Measurements from ENCODE around the gene CASQ2. TPM values are rescaled to one million over a fixed set of nuclear protein-coding genes. Genes with fewer than 3 reads are reported as not detected.
A peak's percentile ranks its signal among the peaks of the same experiment; 100 is the strongest.
"Not testable (repeated sequence)": the region's sequence is repeated elsewhere in the genome, so short reads cannot be mapped to it uniquely, and the experiment has no call there.

CASQ2 gene
- total RNA-seq, 1 donor from 2014 or later = 3.9 TPM

GRCh38 chr1:115780655-115781054, 12.1 kb upstream of the CASQ2 start:
- not testable (repeated sequence) for DNase-seq (ENCODE audit: low spot score)

- not testable (repeated sequence) for DNase-seq (ENCODE audit: low spot score)
Observed at GRCh38 chr1:115779075-115779474, 10.6 kb upstream of the CASQ2 start.

- peak; percentile 64 for DNase-seq (ENCODE audit: low spot score)
Observed at GRCh38 chr1:115771847-115772457, 3.4 kb upstream of the CASQ2 start.

GRCh38 chr1:115771094-115771846, 2.8 kb upstream of the CASQ2 start:
- DNase-seq (ENCODE audit: low spot score) = no peak

GRCh38 chr1:115767403-115767802, 1.1 kb downstream of the CASQ2 start:
- no peak for DNase-seq (ENCODE audit: low spot score)

GRCh38 chr1:115765091-115765490, 3.4 kb downstream of the CASQ2 start:
- DNase-seq (ENCODE audit: low spot score) = no peak

GRCh38 chr1:115764541-115764940, 4.0 kb downstream of the CASQ2 start:
- no peak for DNase-seq (ENCODE audit: low spot score)

GRCh38 chr1:115762779-115763178, 5.7 kb downstream of the CASQ2 start:
- no peak for DNase-seq (ENCODE audit: low spot score)

GRCh38 chr1:115761601-115762302, 6.8 kb downstream of the CASQ2 start:
- DNase-seq (ENCODE audit: low spot score) = peak; percentile 23

GRCh38 chr1:115757856-115758255, 10.7 kb downstream of the CASQ2 start:
- DNase-seq (ENCODE audit: low spot score) = no peak

- DNase-seq (ENCODE audit: low spot score) = no peak
Observed at GRCh38 chr1:115757326-115757725, 11.2 kb downstream of the CASQ2 start.

GRCh38 chr1:115755456-115756370, 12.8 kb downstream of the CASQ2 start:
- no peak for DNase-seq (ENCODE audit: low spot score)

- DNase-seq (ENCODE audit: low spot score) = no peak
Observed at GRCh38 chr1:115753830-115754229, 14.7 kb downstream of the CASQ2 start.

- DNase-seq (ENCODE audit: low spot score) = no peak
Observed at GRCh38 chr1:115753361-115753760, 15.2 kb downstream of the CASQ2 start.

GRCh38 chr1:115748401-115749150, 19.9 kb downstream of the CASQ2 start:
- DNase-seq (ENCODE audit: low spot score) = no peak

GRCh38 chr1:115746021-115746690, 22.4 kb downstream of the CASQ2 start:
- no peak for DNase-seq (ENCODE audit: low spot score)

GRCh38 chr1:115744646-115745275, 23.8 kb downstream of the CASQ2 start:
- no peak for DNase-seq (ENCODE audit: low spot score)

GRCh38 chr1:115740811-115741210, 27.7 kb downstream of the CASQ2 start:
- no peak for DNase-seq (ENCODE audit: low spot score)

GRCh38 chr1:115732316-115732715, 36.2 kb downstream of the CASQ2 start:
- no peak for DNase-seq (ENCODE audit: low spot score)

GRCh38 chr1:115729756-115730155, 38.8 kb downstream of the CASQ2 start:
- no peak for DNase-seq (ENCODE audit: low spot score)
